ENCODE measurements around the gene LTA4H.

The LTA4H gene

DNA sequence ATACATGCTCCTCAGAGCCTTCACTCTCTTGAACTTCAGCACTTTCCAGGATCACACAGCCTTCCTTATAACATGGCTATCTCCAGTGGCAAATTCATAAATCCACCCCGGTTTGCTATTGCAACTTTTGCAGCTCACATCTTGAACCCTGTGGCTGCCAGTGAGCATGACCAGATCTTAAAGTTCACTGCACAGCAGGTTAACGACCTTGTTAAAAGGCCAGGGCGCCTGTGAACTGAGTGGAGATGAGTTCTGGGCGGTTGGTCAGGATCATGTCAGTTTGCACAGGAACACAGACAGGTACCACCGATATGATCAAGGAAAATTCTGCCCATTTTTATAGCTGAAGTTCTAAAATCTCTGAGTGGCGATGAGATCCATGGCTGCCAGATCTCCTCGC is 24.7 kb upstream of the LTA4H start:
- no peak for DNase-seq (ENCODE audit: extremely low read depth in 1 of 2, low read depth in 1 of 2)

DNA sequence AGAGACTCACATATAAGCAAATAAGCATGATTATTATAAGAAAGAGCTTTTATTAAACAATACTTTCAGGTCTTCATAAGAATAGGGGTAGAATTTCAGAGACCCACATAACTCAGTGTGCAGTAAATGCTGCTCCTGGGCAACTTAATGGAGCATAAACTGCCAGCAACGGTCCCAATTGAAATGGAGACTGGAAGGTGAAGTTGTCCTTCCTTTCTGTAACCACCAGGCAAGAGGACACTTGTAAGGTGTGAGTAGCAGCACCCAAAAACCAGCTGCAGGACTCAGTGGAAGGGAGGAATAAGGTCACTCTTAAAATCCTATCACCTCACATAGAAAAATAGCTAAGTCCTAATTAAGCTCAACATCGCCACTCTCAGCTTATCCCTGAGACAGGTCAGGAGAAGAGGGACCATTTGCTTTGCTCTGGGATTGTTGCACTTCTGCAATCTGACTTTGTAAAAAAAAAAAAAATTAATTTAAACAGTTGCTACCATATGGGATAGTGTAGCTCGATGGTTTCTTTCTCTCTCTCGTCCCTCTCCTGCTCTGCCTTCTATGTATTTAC is 22.7 kb upstream of the LTA4H start:
- DNase-seq (ENCODE audit: extremely low read depth in 1 of 2, low read depth in 1 of 2), result no peak

DNA sequence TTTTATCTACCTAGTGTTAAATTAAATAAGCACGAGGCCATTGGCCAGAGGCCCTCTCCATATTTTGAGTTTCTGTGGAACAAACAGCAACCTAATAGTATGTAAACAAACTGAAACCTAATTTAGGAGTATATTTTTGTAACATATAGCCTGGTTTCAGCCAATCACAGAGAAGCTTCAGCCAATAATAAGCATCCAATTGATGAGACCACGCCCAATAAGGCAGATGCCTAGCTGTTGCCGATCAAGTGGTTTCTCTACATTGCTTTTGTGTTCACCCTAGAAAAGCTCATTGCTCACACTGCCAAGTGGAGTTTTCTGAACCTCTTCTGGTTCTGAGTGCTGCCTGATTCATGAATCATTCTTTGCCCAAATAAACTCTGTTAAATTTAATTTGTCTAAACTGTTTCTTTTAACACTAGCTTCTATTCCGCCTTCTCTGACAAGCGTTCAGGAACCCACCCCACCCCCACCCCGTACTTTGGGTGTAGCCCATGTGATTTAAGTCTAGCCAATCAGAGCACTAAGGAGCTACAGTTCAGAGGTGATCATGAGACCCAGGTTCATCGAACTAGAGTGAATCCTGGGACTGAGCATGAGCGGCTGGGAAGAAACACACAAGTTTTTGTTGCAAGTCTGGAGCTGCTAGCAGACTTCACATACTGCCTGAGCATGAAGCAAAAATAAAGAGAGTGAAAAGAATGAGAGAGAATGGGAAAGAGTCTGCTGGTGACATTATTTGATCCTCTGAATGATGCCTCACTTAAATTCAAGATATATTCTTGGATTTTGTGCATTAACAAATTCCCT is 21.5 kb upstream of the LTA4H start:
- no peak for DNase-seq (ENCODE audit: extremely low read depth in 1 of 2, low read depth in 1 of 2)

- DNase-seq (ENCODE audit: extremely low read depth in 1 of 2, low read depth in 1 of 2), result no peak
These were observed 18.8 kb upstream of the LTA4H start for GRCh38 chr12:96054244-96054610.

DNA sequence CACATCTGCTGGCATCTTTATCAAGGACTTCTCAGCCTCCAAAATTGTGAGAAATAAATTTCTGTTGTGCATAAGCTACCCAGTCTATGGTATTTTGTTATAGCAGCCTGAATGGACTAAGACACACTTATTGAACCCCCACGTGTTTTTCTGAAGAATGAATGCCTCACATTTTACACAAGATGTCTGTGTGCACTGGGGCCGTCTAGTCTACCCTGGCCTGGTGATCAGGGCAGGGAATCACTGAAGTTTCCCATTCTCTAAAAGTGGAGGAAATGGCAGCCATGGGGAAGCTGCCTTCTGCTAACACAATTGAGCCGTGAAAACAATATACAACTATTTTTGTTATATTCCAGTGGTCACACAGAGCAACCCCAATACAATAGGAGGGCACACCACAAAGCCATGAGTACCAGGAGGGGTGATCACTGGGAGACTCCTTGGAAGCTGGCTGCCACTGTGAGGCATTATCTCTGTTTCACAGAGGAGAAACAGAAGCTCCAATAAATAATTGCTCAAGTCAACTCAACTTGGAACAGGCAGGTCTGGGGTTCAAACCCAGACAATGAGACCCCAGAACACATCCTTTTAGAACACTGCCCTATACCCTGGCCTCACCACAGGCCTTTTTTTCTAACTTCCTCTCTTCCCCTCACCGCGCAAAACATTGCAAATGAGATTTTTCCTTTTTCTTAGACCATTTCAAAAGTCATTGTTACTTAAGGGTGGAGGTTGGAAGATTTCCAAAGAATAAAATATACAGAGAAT is 18.3 kb upstream of the LTA4H start:
- DNase-seq (ENCODE audit: extremely low read depth in 1 of 2, low read depth in 1 of 2), result no peak

- DNase-seq (ENCODE audit: extremely low read depth in 1 of 2, low read depth in 1 of 2), result no peak
These were observed 16.5 kb upstream of the LTA4H start for GRCh38 chr12:96051756-96052485.

- DNase-seq (ENCODE audit: extremely low read depth in 1 of 2, low read depth in 1 of 2), result no peak
These were observed 14.8 kb upstream of the LTA4H start for GRCh38 chr12:96050139-96050538.

DNA sequence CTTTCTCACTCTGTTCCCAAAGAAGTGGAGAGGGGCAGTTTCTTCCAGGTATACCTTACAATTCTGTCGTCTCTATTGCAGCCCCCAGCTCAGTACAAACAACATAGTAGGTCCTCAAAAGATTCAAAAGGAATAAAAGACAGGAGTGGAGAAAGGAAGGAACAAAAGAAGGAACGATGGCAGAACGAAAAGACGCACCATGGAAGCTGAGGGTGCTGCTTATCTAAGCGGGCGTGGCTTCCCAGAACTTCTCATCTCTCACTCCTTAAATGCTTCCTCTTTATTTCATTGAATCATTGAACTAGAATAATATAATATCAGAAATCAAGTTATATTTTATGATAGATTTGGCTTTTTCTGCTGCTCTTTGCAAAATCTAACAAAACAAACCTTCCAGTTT is 13.7 kb upstream of the LTA4H start:
- DNase-seq (ENCODE audit: extremely low read depth in 1 of 2, low read depth in 1 of 2), result no peak

- no peak for DNase-seq (ENCODE audit: extremely low read depth in 1 of 2, low read depth in 1 of 2)
These were observed 13.1 kb upstream of the LTA4H start for GRCh38 chr12:96048393-96048969.

DNA sequence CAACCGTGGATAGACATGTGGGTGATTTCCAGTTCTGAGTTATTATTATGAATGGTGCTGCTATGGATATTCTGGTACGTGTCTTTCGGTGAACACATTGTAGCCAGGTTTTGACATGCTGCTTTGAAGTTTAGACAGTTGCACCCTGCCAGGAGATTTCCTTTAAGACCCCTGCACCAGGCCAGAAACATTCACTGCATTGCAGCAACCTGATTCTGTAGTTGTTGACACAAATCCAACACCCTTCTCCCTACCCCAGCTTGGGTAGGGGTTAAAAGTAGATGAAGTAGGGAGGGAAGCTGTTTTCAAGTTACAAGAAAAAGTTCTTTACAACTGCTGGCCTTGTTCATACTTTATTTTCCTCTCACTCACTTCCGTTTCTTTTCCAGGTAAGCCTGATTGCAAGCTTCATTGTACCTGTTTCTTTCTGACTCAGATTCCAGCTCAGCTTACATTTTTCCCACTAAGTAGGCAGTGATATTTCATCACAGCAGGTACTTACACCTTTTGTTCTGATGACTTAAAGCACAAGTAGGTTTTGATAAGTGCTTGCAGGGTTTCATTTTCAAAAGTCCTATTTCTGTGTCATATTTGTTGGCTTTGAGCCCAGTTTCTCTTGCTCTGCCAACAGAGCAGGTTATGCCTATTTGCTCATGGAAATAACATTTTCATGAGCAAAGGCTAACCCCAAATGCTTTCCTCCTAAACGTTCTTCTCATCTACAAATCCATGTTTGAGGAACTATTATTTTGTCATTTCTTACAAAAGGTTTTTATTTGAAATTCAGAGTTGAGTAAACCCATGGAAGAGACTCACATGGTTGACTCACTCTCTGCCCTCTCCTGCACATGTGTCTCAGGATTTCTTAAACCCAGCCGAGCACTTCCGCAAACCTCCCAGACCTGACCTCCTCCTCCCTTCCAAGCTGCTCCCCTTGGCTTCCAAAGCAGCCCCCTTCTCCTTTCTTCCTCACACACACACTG is 12.1 kb upstream of the LTA4H start:
- DNase-seq (ENCODE audit: extremely low read depth in 1 of 2, low read depth in 1 of 2), result no peak

GRCh38 chr12:96046543-96047228 is 11.3 kb upstream of the LTA4H start:
- no peak for DNase-seq (ENCODE audit: extremely low read depth in 1 of 2, low read depth in 1 of 2)

DNA sequence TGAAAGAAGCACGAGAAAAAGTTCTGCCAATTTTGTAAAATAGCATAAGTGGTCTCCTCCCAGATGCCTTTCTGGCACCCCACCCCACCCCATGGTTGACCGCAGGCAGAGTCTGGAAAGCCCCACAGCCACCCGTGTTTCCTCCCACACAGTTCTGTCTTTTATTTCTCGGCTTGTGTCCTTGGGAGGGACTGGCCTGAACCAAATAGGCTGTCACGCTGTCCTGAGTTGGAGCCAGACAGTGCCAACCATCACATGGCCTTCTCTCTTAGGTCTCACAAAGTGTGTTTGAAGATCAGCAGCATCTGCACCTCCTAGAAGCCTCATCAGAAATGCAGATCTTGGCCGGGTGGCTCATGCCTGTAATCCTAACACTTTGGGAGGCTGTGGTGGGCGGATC is 10.2 kb upstream of the LTA4H start:
- no peak for DNase-seq (ENCODE audit: extremely low read depth in 1 of 2, low read depth in 1 of 2)

GRCh38 chr12:96044943-96045290 is 9.5 kb upstream of the LTA4H start:
- DNase-seq (ENCODE audit: extremely low read depth in 1 of 2, low read depth in 1 of 2), result no peak

DNA sequence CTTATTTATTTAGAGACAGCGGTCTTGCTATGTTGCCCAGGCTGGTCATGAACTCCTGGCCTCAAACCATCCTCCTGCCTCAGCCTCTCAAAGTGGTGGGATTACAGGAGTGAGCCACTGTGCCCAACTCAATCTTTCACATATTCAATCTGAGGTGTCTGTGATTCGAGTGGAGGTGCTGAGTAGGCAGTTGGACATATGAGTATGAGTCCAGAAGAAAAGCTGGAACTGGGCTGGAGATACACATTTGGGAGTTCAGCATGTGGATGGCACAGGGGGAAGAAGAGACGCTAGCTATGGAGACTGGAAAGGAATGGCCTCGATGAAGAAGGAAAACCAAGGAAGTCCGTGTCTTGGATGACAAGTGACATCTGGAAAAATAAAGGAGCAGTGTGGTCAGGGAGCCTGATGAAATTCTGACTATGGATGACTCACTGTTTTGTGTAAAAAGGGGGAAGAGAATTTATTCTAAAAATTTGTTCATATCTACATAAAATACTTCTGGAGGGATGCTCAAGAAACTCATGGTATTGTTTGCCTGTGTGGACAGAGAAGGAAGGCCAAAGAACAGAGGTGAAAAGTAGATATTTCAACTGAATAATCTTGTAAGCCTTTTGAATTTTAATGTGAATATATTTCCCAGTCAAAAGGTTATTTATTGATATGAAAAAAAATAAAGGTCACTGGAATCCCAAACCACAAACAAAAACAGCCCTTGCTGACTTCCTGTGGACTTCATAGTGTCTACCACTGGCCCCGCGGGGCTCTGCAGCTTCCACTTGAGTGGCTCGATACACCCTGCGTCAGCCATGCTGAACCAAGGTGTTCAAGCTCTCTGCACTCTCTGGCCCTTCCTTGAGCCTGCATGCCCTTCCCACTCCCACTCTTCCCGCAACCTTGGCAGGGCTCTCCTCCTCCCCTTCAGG is 8.9 kb upstream of the LTA4H start:
- DNase-seq (ENCODE audit: extremely low read depth in 1 of 2, low read depth in 1 of 2), result no peak

DNA sequence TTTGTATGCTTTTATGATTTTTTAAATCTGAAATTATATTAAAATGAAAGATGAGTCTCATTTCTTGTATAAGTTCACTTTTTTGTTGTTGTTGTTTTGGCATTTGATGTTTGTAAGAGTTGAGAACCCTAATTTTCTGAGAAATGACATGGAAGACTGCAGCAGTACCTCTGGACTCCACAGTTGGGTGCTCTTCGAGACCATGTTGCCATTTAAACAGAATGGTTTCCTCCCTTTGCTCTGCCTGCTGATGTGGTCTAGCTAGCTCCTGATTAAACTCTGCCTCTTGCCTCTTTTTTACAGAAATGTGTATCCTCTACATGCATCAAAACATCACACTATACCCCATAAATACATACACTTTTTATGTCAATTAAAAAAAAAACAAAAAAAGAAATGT is 5.8 kb upstream of the LTA4H start:
- no peak for DNase-seq (ENCODE audit: extremely low read depth in 1 of 2, low read depth in 1 of 2)

DNA sequence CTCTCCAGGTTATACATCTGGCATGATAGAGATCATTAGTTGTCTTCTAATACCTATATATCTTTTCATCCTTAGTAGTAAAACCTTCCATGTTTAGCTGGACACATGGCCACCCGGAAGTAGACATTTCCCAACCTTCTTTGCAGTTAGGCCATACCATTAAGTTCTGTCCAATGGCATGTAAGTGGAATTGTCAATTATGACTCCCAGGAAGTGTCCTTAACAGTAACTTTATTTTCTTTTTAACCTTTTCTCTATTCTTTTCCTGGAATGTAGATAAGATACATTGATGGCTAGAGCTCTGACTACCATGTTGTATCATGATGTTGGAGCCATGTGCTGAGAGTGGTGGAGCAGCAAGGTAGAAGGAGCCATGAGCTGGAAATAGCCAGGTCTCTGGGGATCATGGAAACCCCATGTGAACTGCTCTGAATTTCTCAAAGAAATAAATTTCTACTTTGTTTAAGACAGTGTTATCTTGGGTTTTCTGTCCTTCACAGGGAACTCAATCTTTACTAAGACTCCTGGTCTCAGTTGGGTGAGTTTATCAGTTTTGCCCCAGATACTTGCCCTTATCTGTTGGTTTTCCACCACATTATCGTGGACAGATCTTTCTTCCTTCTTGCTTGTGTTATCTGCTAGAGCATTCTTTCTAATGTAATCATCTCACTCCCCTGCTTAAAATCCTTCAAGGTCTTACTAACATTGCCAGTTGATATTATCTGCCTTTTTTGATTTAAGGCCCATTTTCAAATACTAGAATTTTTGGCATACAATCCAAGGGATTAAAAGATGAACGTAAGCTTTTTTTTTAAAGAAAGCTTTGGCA is 5.1 kb upstream of the LTA4H start:
- no peak for DNase-seq (ENCODE audit: extremely low read depth in 1 of 2, low read depth in 1 of 2)

GRCh38 chr12:96039516-96039915 is 4.1 kb upstream of the LTA4H start:
- no peak for DNase-seq (ENCODE audit: extremely low read depth in 1 of 2, low read depth in 1 of 2)

Measured in activated CD8-positive, alpha-beta memory T cell treated with anti-CD3 and anti-CD28 coated beads for 1 hour (primary cell).